Measurements from ENCODE around the gene MROH9. TPM values are rescaled to one million over a fixed set of nuclear protein-coding genes. Genes with fewer than 3 reads are reported as not detected.

The MROH9 gene
- total and polyA plus RNA-seq, 2 experiments from 2014 or later = 0.06 TPM; not detected in 1

DNA sequence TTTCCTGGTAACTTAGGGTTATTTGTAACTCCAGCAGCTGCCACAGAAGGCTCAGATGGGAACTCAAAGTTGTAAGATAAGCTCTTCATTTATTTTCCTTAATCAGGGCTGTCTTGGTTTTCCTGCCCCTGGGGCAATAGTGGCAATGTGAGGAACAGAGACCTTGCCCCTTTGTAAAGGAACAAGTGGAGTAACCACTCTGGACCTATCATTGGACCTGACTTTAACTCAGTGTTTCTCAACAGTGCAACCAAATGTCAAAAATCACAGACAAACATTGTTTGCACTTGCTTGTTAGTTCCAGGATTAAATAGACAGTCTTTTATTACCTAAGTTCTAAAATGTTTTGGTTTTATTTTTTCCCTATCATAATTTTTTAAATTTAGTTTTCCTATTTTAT, 152.6 kb downstream of the MROH9 start:
- H3F3A ChIP-seq (replicated peaks; ENCODE audit: low read depth) = no peaks in the 10 kb centered on the region
- no peak for DNase-seq (ENCODE audit: low spot score)
- no peaks in the 10 kb centered on the region for H3K4me1 ChIP-seq (ENCODE audit: insufficient read depth)
- no peak for ATAC-seq
- Mint-ChIP-seq H3K36me3 (ENCODE audit: low read depth) (no peaks in the 10 kb centered on the region), H3K27ac (no peak overlapping the region), H3K4me1 (no peaks in the 10 kb centered on the region), H3K4me3 (no peak overlapping the region), H3K9me3 (no peaks in the 10 kb centered on the region), H3K27me3 (ENCODE audit: insufficient read depth, low read depth, poor library complexity) (peaks cover 4% of the 10 kb centered on the region)
- no peaks in the 10 kb centered on the region for H3K36me3 ChIP-seq (ENCODE audit: insufficient read depth)
- H3K27me3 ChIP-seq (ENCODE audit: insufficient read depth) = no peaks in the 10 kb centered on the region
- H3K79me2 ChIP-seq (replicated peaks; ENCODE audit: insufficient read depth) = no peaks in the 10 kb centered on the region
- H3K4me3 ChIP-seq = no peak overlapping the region
- H3K27ac ChIP-seq (ENCODE audit: low read depth) = no peak overlapping the region
- H3K9me2 ChIP-seq (ENCODE audit: insufficient read depth) = no peaks in the 10 kb centered on the region
- no peak overlapping the region for H2AFZ ChIP-seq
- no peak overlapping the region for H3K4me2 ChIP-seq
- H4K20me1 ChIP-seq (replicated peaks; ENCODE audit: insufficient read depth) = no peaks in the 10 kb centered on the region
- TF ChIP-seq ZNF331 (CRISPR knock-in tag; IDR thresholded peaks at IDR 0.05; ENCODE audit: low read depth) = no peak
- no peak for TF ChIP-seq STAT1 (IDR thresholded peaks at IDR 0.05; ENCODE audit: unreplicated experiment)
- no peak for TF ChIP-seq ETS1 (IDR thresholded peaks at IDR 0.05)
- TF ChIP-seq REST (IDR thresholded peaks at IDR 0.05; ENCODE audit: unreplicated experiment) = no peak
- TF ChIP-seq POLR2AphosphoS5 (IDR thresholded peaks at IDR 0.05; ENCODE audit: low read depth) = no peak
- no peak for TF ChIP-seq ZNF114 (CRISPR knock-in tag; IDR thresholded peaks at IDR 0.05)
- no peak for TF ChIP-seq EZH2 (IDR thresholded peaks at IDR 0.05; ENCODE audit: low read depth, unreplicated experiment)

DNA sequence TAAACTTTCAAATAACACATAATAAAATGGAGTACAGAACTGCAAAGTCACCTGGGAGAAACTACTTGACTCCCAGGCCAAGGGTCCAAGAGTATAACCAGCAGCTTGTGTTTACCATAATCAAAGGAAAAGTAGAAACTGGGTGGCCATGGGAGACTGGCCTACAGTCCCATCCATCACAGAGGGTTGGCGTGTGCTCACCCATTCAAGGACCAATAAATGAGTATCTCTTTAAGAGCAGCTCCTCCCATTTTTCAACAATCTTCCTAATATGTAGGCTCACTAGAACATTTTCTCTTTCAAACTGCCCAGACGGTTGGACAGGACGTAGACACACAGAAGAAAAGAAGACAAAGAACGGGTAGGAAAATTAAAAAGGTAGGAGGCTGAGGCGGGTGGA, 155.3 kb downstream of the MROH9 start, which contains the start of gene FMO3:
Gene FMO3, plus strand, starts transcription at position 302 of the 400 bp plus-strand sequence. CDS start 1,754 bp downstream, outside the sequence.
- H3K4me1 ChIP-seq (ENCODE audit: insufficient read depth) = no peaks in the 10 kb centered on the region
- Mint-ChIP-seq H3K4me3 (no peak within 1 kb of the TSS), H3K27me3 (ENCODE audit: insufficient read depth, low read depth, poor library complexity) (peaks cover 4% of the 10 kb centered on the region), H3K27ac (no peak within 1 kb of the TSS), H3K9me3 (no peaks in the 10 kb centered on the region), H3K4me1 (no peaks in the 10 kb centered on the region), H3K36me3 (ENCODE audit: low read depth) (no peaks in the 10 kb centered on the region)
- H3K9me2 ChIP-seq (ENCODE audit: insufficient read depth) = no peaks in the 10 kb centered on the region
- no peak within 1 kb of the TSS for H3K4me3 ChIP-seq
- H3K27me3 ChIP-seq (ENCODE audit: insufficient read depth) = no peaks in the 10 kb centered on the region
- H3F3A ChIP-seq (replicated peaks; ENCODE audit: low read depth) = no peaks in the 10 kb centered on the region
- H3K36me3 ChIP-seq (ENCODE audit: insufficient read depth) = no peaks in the 10 kb centered on the region
- H3K27ac ChIP-seq (ENCODE audit: low read depth) = no peak within 1 kb of the TSS
- DNase-seq (ENCODE audit: low spot score) = no peak
- TF ChIP-seq STAT1 (IDR thresholded peaks at IDR 0.05; ENCODE audit: unreplicated experiment) = no peak
- no peaks in the 10 kb centered on the region for H4K20me1 ChIP-seq (replicated peaks; ENCODE audit: insufficient read depth)
- no peaks in the 10 kb centered on the region for H3K79me2 ChIP-seq (replicated peaks; ENCODE audit: insufficient read depth)
- H2AFZ ChIP-seq = no peak within 1 kb of the TSS
- H3K4me2 ChIP-seq = no peak within 1 kb of the TSS
- no peak for ATAC-seq

Data from GM23338 (cell line).